ENCODE results near the gene DNAI1.

Gene DNAI1

GRCh38 chr9:34557426-34558321 lies 99.1 kb downstream of the DNAI1 start:
- no peak for DNase-seq (ENCODE audit: low read depth, low spot score)

- no peak for DNase-seq (ENCODE audit: low read depth, low spot score)
Measured at GRCh38 chr9:34558364-34558763, 99.8 kb downstream of the DNAI1 start.

GRCh38 chr9:34558919-34559623 lies 100.5 kb downstream of the DNAI1 start:
- DNase-seq (ENCODE audit: low read depth, low spot score) = no peak

- DNase-seq (ENCODE audit: low read depth, low spot score) = no peak
Measured at GRCh38 chr9:34559624-34560455, 101.2 kb downstream of the DNAI1 start.

GRCh38 chr9:34560599-34561214 lies 102.1 kb downstream of the DNAI1 start:
- DNase-seq (ENCODE audit: low read depth, low spot score) = no peak

GRCh38 chr9:34562135-34562745 lies 103.6 kb downstream of the DNAI1 start:
- DNase-seq (ENCODE audit: low read depth, low spot score) = no peak

GRCh38 chr9:34563262-34563661 lies 104.7 kb downstream of the DNAI1 start:
- no peak for DNase-seq (ENCODE audit: low read depth, low spot score)

GRCh38 chr9:34564617-34565016 lies 106.0 kb downstream of the DNAI1 start:
- DNase-seq (ENCODE audit: low read depth, low spot score) = no peak

GRCh38 chr9:34565856-34566255 lies 107.3 kb downstream of the DNAI1 start:
- no peak for DNase-seq (ENCODE audit: low read depth, low spot score)

GRCh38 chr9:34566322-34566721 lies 107.7 kb downstream of the DNAI1 start:
- no peak for DNase-seq (ENCODE audit: low read depth, low spot score)

- DNase-seq (ENCODE audit: low read depth, low spot score) = no peak
Measured at GRCh38 chr9:34566972-34567371, 108.4 kb downstream of the DNAI1 start.

GRCh38 chr9:34568133-34568532 lies 109.5 kb downstream of the DNAI1 start:
- DNase-seq (ENCODE audit: low read depth, low spot score) = no peak

GRCh38 chr9:34568774-34569173 lies 110.2 kb downstream of the DNAI1 start:
- no peak for DNase-seq (ENCODE audit: low read depth, low spot score)

GRCh38 chr9:34570376-34570775 lies 111.8 kb downstream of the DNAI1 start:
- no peak for DNase-seq (ENCODE audit: low read depth, low spot score)
